Testis (tissue), 2 donors: ENCODE results near the gene CCDC82.

ENCODE experiments used
- CTCF ChIP-seq, 3 experiments: fragments of 450-650 bp in 2 of 3; fragments of 200-600 bp in 1 of 3; sonication (generic) in 1 of 3; IDR thresholded peaks; one replicate each; pipeline ENCODE4 v1.5.1; 2016 to 2019; ENCODE audit warnings: antibody characterized with exemption in 3 of 3, mild to moderate bottlenecking in 2 of 3, moderate library complexity in 1 of 3
- POLR2A ChIP-seq: fragments of 450-650 bp; IDR thresholded peaks from one replicate; pipeline ENCODE4 v1.6.1; 2017; ENCODE audit warnings: antibody characterized with exemption, mild to moderate bottlenecking, moderate library complexity

GRCh38 chr11:96337541-96338431, 51.9 kb downstream of the CCDC82 start:
- TF ChIP-seq POLR2A: no peak
- TF ChIP-seq CTCF (IDR thresholded peaks at IDR 0.05): no peak
